GM21723 (cell line): ENCODE data around the gene PLXDC2.

Experiments
- ATAC-seq: cut with Tn5 transposase; IDR thresholded peaks from one replicate; pipeline ENCODE4 v1.9.1; 2021; ENCODE audit warnings: mild to moderate bottlenecking, moderate library complexity; ENCODE audit not compliant: unreplicated experiment

PLXDC2 gene

GRCh38 chr10:20094226-20094976 lies 278.2 kb downstream of the PLXDC2 start:
- no peak for ATAC-seq

- ATAC-seq = no peak
These were observed 283.9 kb downstream of the PLXDC2 start for GRCh38 chr10:20100171-20100570.

GRCh38 chr10:20105236-20105635 lies 289.0 kb downstream of the PLXDC2 start:
- ATAC-seq = no peak

- ATAC-seq = no peak
These were observed 289.7 kb downstream of the PLXDC2 start for GRCh38 chr10:20105931-20106330.

- ATAC-seq = no peak
These were observed 291.8 kb downstream of the PLXDC2 start for GRCh38 chr10:20108021-20108420.

GRCh38 chr10:20109613-20110012 lies 293.4 kb downstream of the PLXDC2 start:
- ATAC-seq = no peak

GRCh38 chr10:20110125-20111100 lies 294.2 kb downstream of the PLXDC2 start:
- no peak for ATAC-seq

- no peak for ATAC-seq
These were observed 297.9 kb downstream of the PLXDC2 start for GRCh38 chr10:20114179-20114578.

- ATAC-seq = no peak
These were observed 299.7 kb downstream of the PLXDC2 start for GRCh38 chr10:20115894-20116293.

GRCh38 chr10:20117471-20117870 lies 301.2 kb downstream of the PLXDC2 start:
- no peak for ATAC-seq

GRCh38 chr10:20118119-20118518 lies 301.9 kb downstream of the PLXDC2 start:
- no peak for ATAC-seq

GRCh38 chr10:20128811-20129210 lies 312.6 kb downstream of the PLXDC2 start:
- ATAC-seq = no peak

- no peak for ATAC-seq
These were observed 316.6 kb downstream of the PLXDC2 start for GRCh38 chr10:20132816-20133215.

- ATAC-seq = no peak
These were observed 317.5 kb downstream of the PLXDC2 start for GRCh38 chr10:20133669-20134189.

GRCh38 chr10:20142311-20142710 lies 326.1 kb downstream of the PLXDC2 start:
- ATAC-seq = no peak

GRCh38 chr10:20144268-20144667 lies 328.0 kb downstream of the PLXDC2 start:
- no peak for ATAC-seq

GRCh38 chr10:20146004-20146403 lies 329.8 kb downstream of the PLXDC2 start:
- no peak for ATAC-seq

- no peak for ATAC-seq
These were observed 331.5 kb downstream of the PLXDC2 start for GRCh38 chr10:20147684-20148083.

- ATAC-seq = no peak
These were observed 340.3 kb downstream of the PLXDC2 start for GRCh38 chr10:20156511-20156910.

- no peak for ATAC-seq
These were observed 341.1 kb downstream of the PLXDC2 start for GRCh38 chr10:20157314-20157713.

GRCh38 chr10:20158086-20158485 lies 341.9 kb downstream of the PLXDC2 start:
- ATAC-seq = no peak

GRCh38 chr10:20162123-20162522 lies 345.9 kb downstream of the PLXDC2 start:
- no peak for ATAC-seq
